ENCODE results near the gene CACNA1B. TPM values are rescaled to one million over a fixed set of nuclear protein-coding genes. Genes with fewer than 3 reads are reported as not detected.

CACNA1B gene
- total and polyA plus RNA-seq, 2 donors (not counting 1 experiment from before 2014, with no cell fraction given), result 0.01 to 0.17 TPM

GRCh38 chr9:138040446-138041430 lies 163.2 kb downstream of the CACNA1B start:
- no peak for TF ChIP-seq CTCF (conservative IDR thresholded peaks at IDR 0.05 in 1 of 2, IDR thresholded peaks at IDR 0.05 in 1 of 2; ENCODE audit: low read depth in 1 of 2, low read length in 2 of 2)
- TF ChIP-seq EZH2 (IDR thresholded peaks at IDR 0.05; ENCODE audit: low read length, missing control alignments), result no peak

GRCh38 chr9:138042146-138042545 lies 164.6 kb downstream of the CACNA1B start:
- no peak overlapping the region for H3K9ac ChIP-seq (ENCODE audit: insufficient read depth, low read length)
- H3K4me3 ChIP-seq (replicated peaks in 1 of 4; ENCODE audit: control extremely low read depth in 1 of 4, insufficient read depth in 1 of 4, low read depth in 3 of 4, low read length in 4 of 4), result no peak overlapping the region
- no peak overlapping the region for H3K4me2 ChIP-seq (ENCODE audit: extremely low read depth, insufficient read depth, low read length)
- no peaks in the 10 kb centered on the region for H3K79me2 ChIP-seq (ENCODE audit: control insufficient read depth, insufficient read depth, low read length)
- no peak overlapping the region for H3K27ac ChIP-seq (ENCODE audit: insufficient read depth, low read length)
- no peaks in the 10 kb centered on the region for H4K20me1 ChIP-seq (ENCODE audit: control insufficient read depth, extremely low read depth, insufficient read depth, low read length)
- H3K4me1 ChIP-seq (ENCODE audit: control insufficient read depth, extremely low read depth, insufficient read depth, low read length), result no peaks in the 10 kb centered on the region
- TF ChIP-seq CTCF (conservative IDR thresholded peaks at IDR 0.05 in 1 of 2, IDR thresholded peaks at IDR 0.05 in 1 of 2; ENCODE audit: low read depth in 1 of 2, low read length in 2 of 2), result no peak
- no peak for TF ChIP-seq EZH2 (IDR thresholded peaks at IDR 0.05; ENCODE audit: low read length, missing control alignments)
- H3K9me3 ChIP-seq (ENCODE audit: control insufficient read depth, insufficient read depth, low read depth, low read length), result no peaks in the 10 kb centered on the region
- no peaks in the 10 kb centered on the region for H3K27me3 ChIP-seq (ENCODE audit: control insufficient read depth, insufficient read depth, low read length)
- DNase-seq (ENCODE audit: low read depth in 2 of 2), result no peak
- H2AFZ ChIP-seq (ENCODE audit: low read length), result no peak overlapping the region
- H3K36me3 ChIP-seq (ENCODE audit: control insufficient read depth, insufficient read depth, low read length), result no peaks in the 10 kb centered on the region

More at GRCh38 chr9:138040446-138041430, 163.2 kb downstream of the CACNA1B start:
- Histone ChIP-seq H3K4me2 (ENCODE audit: extremely low read depth, insufficient read depth, low read length) (no peak overlapping the region), H3K36me3 (ENCODE audit: control insufficient read depth, insufficient read depth, low read length) (no peaks in the 10 kb centered on the region), H3K27ac (ENCODE audit: insufficient read depth, low read length) (no peak overlapping the region), H3K27me3 (ENCODE audit: control insufficient read depth, insufficient read depth, low read length) (no peaks in the 10 kb centered on the region), H3K4me1 (ENCODE audit: control insufficient read depth, extremely low read depth, insufficient read depth, low read length) (no peaks in the 10 kb centered on the region), H2AFZ (ENCODE audit: low read length) (no peak overlapping the region), H3K79me2 (ENCODE audit: control insufficient read depth, insufficient read depth, low read length) (no peaks in the 10 kb centered on the region), H4K20me1 (ENCODE audit: control insufficient read depth, extremely low read depth, insufficient read depth, low read length) (no peaks in the 10 kb centered on the region), H3K4me3 (replicated peaks in 1 of 4; ENCODE audit: control extremely low read depth in 1 of 4, insufficient read depth in 1 of 4, low read depth in 3 of 4, low read length in 4 of 4) (no peak overlapping the region), H3K9me3 (ENCODE audit: control insufficient read depth, insufficient read depth, low read depth, low read length) (no peaks in the 10 kb centered on the region), H3K9ac (ENCODE audit: insufficient read depth, low read length) (no peak overlapping the region)
- DNase-seq (ENCODE audit: low read depth in 2 of 2), result no peak

GRCh38 chr9:138042640-138043039 lies 165.1 kb downstream of the CACNA1B start:
- no peak overlapping the region for H3K9ac ChIP-seq (ENCODE audit: insufficient read depth, low read length)
- H3K27me3 ChIP-seq (ENCODE audit: control insufficient read depth, insufficient read depth, low read length), result no peaks in the 10 kb centered on the region
- H4K20me1 ChIP-seq (ENCODE audit: control insufficient read depth, extremely low read depth, insufficient read depth, low read length), result no peaks in the 10 kb centered on the region
- H3K79me2 ChIP-seq (ENCODE audit: control insufficient read depth, insufficient read depth, low read length), result no peaks in the 10 kb centered on the region
- no peaks in the 10 kb centered on the region for H3K9me3 ChIP-seq (ENCODE audit: control insufficient read depth, insufficient read depth, low read depth, low read length)
- no peak overlapping the region for H2AFZ ChIP-seq (ENCODE audit: low read length)
- H3K36me3 ChIP-seq (ENCODE audit: control insufficient read depth, insufficient read depth, low read length), result no peaks in the 10 kb centered on the region
- H3K4me2 ChIP-seq (ENCODE audit: extremely low read depth, insufficient read depth, low read length), result no peak overlapping the region
- H3K4me3 ChIP-seq (replicated peaks in 1 of 4; ENCODE audit: control extremely low read depth in 1 of 4, insufficient read depth in 1 of 4, low read depth in 3 of 4, low read length in 4 of 4), result no peak overlapping the region
- no peaks in the 10 kb centered on the region for H3K4me1 ChIP-seq (ENCODE audit: control insufficient read depth, extremely low read depth, insufficient read depth, low read length)
- TF ChIP-seq EZH2 (IDR thresholded peaks at IDR 0.05; ENCODE audit: low read length, missing control alignments), result no peak
- no peak for TF ChIP-seq CTCF (conservative IDR thresholded peaks at IDR 0.05 in 1 of 2, IDR thresholded peaks at IDR 0.05 in 1 of 2; ENCODE audit: low read depth in 1 of 2, low read length in 2 of 2)
- no peak overlapping the region for H3K27ac ChIP-seq (ENCODE audit: insufficient read depth, low read length)
- no peak for DNase-seq (ENCODE audit: low read depth in 2 of 2)

Measured in fibroblast of lung (primary cell).